CD8-positive, alpha-beta memory T cell (primary cell): ENCODE results near the gene CTU1. TPM values are rescaled to one million over a fixed set of nuclear protein-coding genes. Genes with fewer than 3 reads are reported as not detected.

Source experiments
- CTCF ChIA-PET: fragments of 350-600 bp; sonication (Branson Sonifier 250); formaldehyde crosslinking; loops from one replicate; lab custom pipeline; 2021; ENCODE audit warnings: antibody characterized with exemption; lab: Charles Lee
- POLR2A ChIA-PET: fragments of 350-600 bp; sonication (Branson Sonifier 250); formaldehyde crosslinking; loops from one replicate; lab custom pipeline; 2021; ENCODE audit warnings: antibody characterized with exemption; lab: Charles Lee
- DNase-seq, 5 donors: peaks; one replicate each; pipeline versions ENCODE4 v3.0.0 to v3.0.0-alpha.2; 2020 to 2022; ENCODE audit warnings: mixed read lengths in 1 of 5
- H3K27ac ChIP-seq: one replicate; pipeline ENCODE4 v1.7.0; 2013; ENCODE audit warnings: low read depth, mild to moderate bottlenecking, low read length, moderate library complexity
- H3K27me3 ChIP-seq: 2 replicates; pipeline ENCODE4 v1.7.0; 2013; ENCODE audit warnings: low read length, mild to moderate bottlenecking; ENCODE audit not compliant: insufficient read depth, poor library complexity, severe bottlenecking
- H3K36me3 ChIP-seq: 2 replicates; pipeline ENCODE4 v1.7.0; 2013; ENCODE audit warnings: mild to moderate bottlenecking, low read length, moderate library complexity; ENCODE audit not compliant: insufficient read depth
- H3K4me1 ChIP-seq: 2 replicates; pipeline ENCODE4 v1.7.0; 2013; ENCODE audit warnings: mild to moderate bottlenecking, low read length, moderate library complexity; ENCODE audit not compliant: insufficient read depth
- H3K4me3 ChIP-seq: 2 replicates; pipeline ENCODE4 v1.7.0; 2013; ENCODE audit warnings: mild to moderate bottlenecking, low read length
- H3K9me3 ChIP-seq: 2 replicates; pipeline ENCODE4 v1.7.0; 2013; ENCODE audit warnings: mild to moderate bottlenecking, low read length
- H3K27ac Mint-ChIP-seq, 8 donors: one replicate each; pipeline ENCODE4 v1.8.0; 2020 to 2021; ENCODE audit warnings: mixed read lengths in 8 of 8, mild to moderate bottlenecking in 6 of 8, inconsistent platforms in 3 of 8, moderate library complexity in 3 of 8
- H3K27me3 Mint-ChIP-seq, 2 donors: one replicate each; pipeline ENCODE4 v1.8.0; 2020 to 2021; ENCODE audit warnings: mixed read lengths in 2 of 2, mild to moderate bottlenecking in 1 of 2, moderate library complexity in 1 of 2
- H3K36me3 Mint-ChIP-seq, 3 donors: one replicate each; pipeline ENCODE4 v1.8.0; 2020 to 2021; ENCODE audit warnings: mixed read lengths in 3 of 3, inconsistent platforms in 1 of 3, mild to moderate bottlenecking in 1 of 3
- H3K4me1 Mint-ChIP-seq, 3 donors: one replicate each; pipeline ENCODE4 v1.8.0; 2020 to 2021; ENCODE audit warnings: mixed read lengths in 3 of 3, inconsistent platforms in 1 of 3, mild to moderate bottlenecking in 1 of 3
- H3K4me3 Mint-ChIP-seq, 7 donors: one replicate each; pipeline ENCODE4 v1.8.0; 2020 to 2021; ENCODE audit warnings: mixed read lengths in 7 of 7, mild to moderate bottlenecking in 6 of 7, moderate library complexity in 4 of 7, inconsistent platforms in 2 of 7
- H3K9me3 Mint-ChIP-seq, 5 donors: one replicate each; pipeline ENCODE4 v1.8.0; 2020 to 2022; ENCODE audit warnings: mixed read lengths in 5 of 5, mild to moderate bottlenecking in 3 of 5, moderate library complexity in 2 of 5, inconsistent platforms in 1 of 5
- polyA plus RNA-seq: library from polyadenylated mRNA; unstranded; fragments of 300-500 nt; fragmentation: Illumina TruSeq; gene quantifications from one replicate; pipeline ENCODE4 v1.2.3, GENCODE V29; 2021
- total RNA-seq, 2 experiments: library from RNA; stranded (reverse); gene quantifications; one replicate each; pipeline ENCODE4 v1.2.3, GENCODE V29; 2021

The CTU1 gene
- total and polyA plus RNA-seq, 3 experiments from 2014 or later = 8.8 to 13.4 (median 11.0) TPM

DNA sequence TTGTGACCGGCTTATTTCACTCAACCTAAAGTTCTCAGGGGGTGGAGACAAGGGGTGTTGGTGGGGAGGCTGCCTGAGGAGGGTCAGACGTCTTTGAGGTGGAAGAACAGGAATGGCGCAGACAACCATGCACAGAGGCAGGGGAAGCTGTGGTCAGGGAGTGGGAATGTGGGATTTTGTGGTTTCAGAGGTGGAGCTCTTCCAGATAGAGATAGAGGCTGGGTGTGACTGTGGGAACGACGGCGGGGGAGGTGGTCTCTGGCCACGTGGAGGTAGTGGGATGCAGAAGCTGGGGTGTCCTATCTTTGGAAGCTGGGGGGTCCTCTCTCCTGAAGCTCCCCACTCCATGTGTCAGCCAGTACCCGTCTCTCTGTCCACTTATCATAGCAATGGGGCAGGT, 17.7 kb downstream of the CTU1 start:
- Histone ChIP-seq H3K9me3 (no peaks in the 10 kb centered on the region), H3K27ac (no peak overlapping the region), H3K4me1 (no peaks in the 10 kb centered on the region), H3K36me3 (no peaks in the 10 kb centered on the region), H3K4me3 (no peak overlapping the region), H3K27me3 (no peaks in the 10 kb centered on the region)
- Mint-ChIP-seq H3K4me1 (no peaks in the 10 kb centered on the region), H3K27me3 (peaks cover 0 to 2% of the 10 kb centered on the region in 2 donors), H3K27ac (no peak overlapping the region), H3K4me3 (no peak overlapping the region), H3K9me3 (no peaks in the 10 kb centered on the region), H3K36me3 (peaks cover 0 to 3% (median 0%) of the 10 kb centered on the region in 3 donors)
- ChIA-PET CTCF (no interaction called here), POLR2A (interaction anchor here (0.5 kb wide), 1 partner anchor 41 kb away, joined by 3 read pairs; no protein-coding TSS in a partner anchor)
- DNase-seq = no peak

DNA sequence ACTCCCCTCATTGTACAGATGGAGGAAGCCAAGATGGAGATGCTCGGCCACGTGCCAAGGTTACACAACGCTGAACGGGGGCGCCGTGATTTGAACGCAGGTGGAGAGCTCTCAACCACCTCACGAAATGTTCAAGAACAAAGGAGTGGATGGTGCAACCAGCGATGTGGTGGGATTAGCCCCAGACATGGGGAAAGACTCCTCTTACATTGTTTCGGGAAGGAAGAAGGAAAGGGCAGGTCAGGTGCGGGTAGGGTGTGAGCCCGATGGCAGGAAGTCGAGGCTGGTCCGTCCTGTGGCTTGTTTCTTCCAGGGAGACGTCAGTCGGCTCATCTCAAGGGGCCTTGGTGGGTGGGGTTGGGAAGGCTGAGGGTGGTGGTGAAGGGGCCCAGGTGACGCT, 18.4 kb downstream of the CTU1 start:
- Histone ChIP-seq H3K4me3 (no peak overlapping the region), H3K9me3 (no peaks in the 10 kb centered on the region), H3K4me1 (no peaks in the 10 kb centered on the region), H3K27me3 (no peaks in the 10 kb centered on the region), H3K27ac (no peak overlapping the region), H3K36me3 (no peaks in the 10 kb centered on the region)
- CTCF ChIA-PET = no interaction called here
- DNase-seq = no peak
- Mint-ChIP-seq H3K36me3 (peaks cover 0 to 3% (median 0%) of the 10 kb centered on the region in 3 donors), H3K27ac (no peak overlapping the region), H3K27me3 (peaks cover 0 to 5% of the 10 kb centered on the region in 2 donors), H3K4me3 (no peak overlapping the region), H3K4me1 (no peaks in the 10 kb centered on the region), H3K9me3 (no peaks in the 10 kb centered on the region)
- POLR2A ChIA-PET = no interaction called here

GRCh38 chr19:51086153-51086850, 21.9 kb downstream of the CTU1 start:
- POLR2A ChIA-PET = no interaction called here
- Histone ChIP-seq H3K36me3 (no peaks in the 10 kb centered on the region), H3K4me3 (no peak overlapping the region), H3K9me3 (no peaks in the 10 kb centered on the region), H3K4me1 (no peaks in the 10 kb centered on the region), H3K27ac (no peak overlapping the region), H3K27me3 (no peaks in the 10 kb centered on the region)
- CTCF ChIA-PET = no interaction called here
- DNase-seq = no peak
- no peaks in the 10 kb centered on the region for H3K9me3 Mint-ChIP-seq
- peak overlapping the region in 2 of 8 donors; percentile 33 to 50 for H3K27ac Mint-ChIP-seq
- H3K27me3 Mint-ChIP-seq = peaks cover 18 to 20% of the 10 kb centered on the region in 2 donors
- no peaks in the 10 kb centered on the region for H3K4me1 Mint-ChIP-seq
- H3K4me3 Mint-ChIP-seq = no peak overlapping the region
- peaks cover 0 to 4% (median 0%) of the 10 kb centered on the region in 3 donors for H3K36me3 Mint-ChIP-seq

DNA sequence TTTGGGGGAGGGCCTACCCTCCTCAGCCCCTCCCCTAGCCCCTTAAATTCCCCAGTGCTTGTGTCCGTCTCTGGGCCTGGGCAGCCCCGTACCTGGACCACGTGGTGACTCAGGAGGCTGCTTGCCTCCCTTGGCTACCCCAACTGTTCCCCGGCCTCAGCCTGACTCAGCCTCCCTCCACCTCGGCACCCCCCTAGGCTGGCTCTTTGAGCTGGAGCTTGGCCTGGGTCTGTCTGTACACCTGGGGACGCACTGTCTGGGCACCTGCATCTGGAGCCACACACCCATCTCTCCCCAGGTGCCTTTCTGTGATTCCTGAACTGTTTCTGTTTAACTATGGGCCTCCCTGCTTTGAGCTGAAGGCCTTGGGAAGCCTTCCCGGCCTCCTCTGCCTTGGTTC, 23.7 kb downstream of the CTU1 start:
- Histone ChIP-seq H3K27ac (no peak overlapping the region), H3K27me3 (no peaks in the 10 kb centered on the region), H3K9me3 (no peaks in the 10 kb centered on the region), H3K36me3 (no peaks in the 10 kb centered on the region), H3K4me1 (no peaks in the 10 kb centered on the region), H3K4me3 (no peak overlapping the region)
- Mint-ChIP-seq H3K27ac (no peak overlapping the region), H3K9me3 (no peaks in the 10 kb centered on the region), H3K4me1 (no peaks in the 10 kb centered on the region), H3K4me3 (no peak overlapping the region), H3K27me3 (peaks cover 18 to 20% of the 10 kb centered on the region in 2 donors), H3K36me3 (peaks cover 0 to 3% (median 0%) of the 10 kb centered on the region in 3 donors)
- ChIA-PET POLR2A (no interaction called here), CTCF (no interaction called here)
- no peak for DNase-seq

- no peak for DNase-seq
- no peaks in the 10 kb centered on the region for H3K36me3 ChIP-seq
- POLR2A ChIA-PET = no interaction called here
Observed at GRCh38 chr19:51083783-51084182, 24.4 kb downstream of the CTU1 start.

DNA sequence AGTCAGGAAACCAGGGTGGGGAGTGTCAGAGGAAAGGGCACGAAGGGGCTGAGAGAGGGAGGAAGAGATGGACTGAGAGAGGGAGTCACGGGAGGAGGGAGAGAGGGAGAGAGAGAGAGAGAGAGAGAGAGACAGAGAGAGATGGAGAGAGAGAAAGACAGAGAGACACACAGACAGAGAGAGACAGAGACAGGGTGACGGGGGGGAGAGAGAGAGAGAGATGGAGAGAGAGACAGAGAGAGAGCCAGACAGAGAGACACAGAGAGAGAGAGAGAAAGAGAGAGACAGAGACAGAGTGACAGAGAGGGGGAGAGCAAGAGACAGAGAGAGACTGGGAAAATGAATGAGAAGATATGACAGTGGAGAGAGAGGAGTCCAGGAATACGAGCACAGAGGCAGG, 25.0 kb downstream of the CTU1 start:
- Mint-ChIP-seq H3K27ac (peak overlapping the region in 1 of 8 donors; percentile 77), H3K27me3 (peaks cover 19 to 20% of the 10 kb centered on the region in 2 donors), H3K9me3 (no peaks in the 10 kb centered on the region), H3K4me3 (no peak overlapping the region), H3K36me3 (peaks cover 0 to 2% (median 0%) of the 10 kb centered on the region in 3 donors), H3K4me1 (no peaks in the 10 kb centered on the region)
- ChIA-PET POLR2A (no interaction called here), CTCF (no interaction called here)
- no peak overlapping the region for H3K4me3 ChIP-seq
- no peaks in the 10 kb centered on the region for H3K9me3 ChIP-seq
- no peaks in the 10 kb centered on the region for H3K36me3 ChIP-seq
- no peak overlapping the region for H3K27ac ChIP-seq
- DNase-seq = no peak
- H3K4me1 ChIP-seq = no peaks in the 10 kb centered on the region
- H3K27me3 ChIP-seq = no peaks in the 10 kb centered on the region

More at GRCh38 chr19:51083783-51084182, 24.4 kb downstream of the CTU1 start:
- no peaks in the 10 kb centered on the region for H3K9me3 ChIP-seq
- no peaks in the 10 kb centered on the region for H3K4me1 ChIP-seq
- no peak overlapping the region for H3K27ac ChIP-seq
- no peak overlapping the region for H3K4me3 ChIP-seq
- no peaks in the 10 kb centered on the region for H3K27me3 ChIP-seq
- Mint-ChIP-seq H3K9me3 (no peaks in the 10 kb centered on the region), H3K27ac (no peak overlapping the region), H3K36me3 (peaks cover 0 to 3% (median 0%) of the 10 kb centered on the region in 3 donors), H3K27me3 (peaks cover 18 to 20% of the 10 kb centered on the region in 2 donors), H3K4me1 (no peaks in the 10 kb centered on the region), H3K4me3 (no peak overlapping the region)
- CTCF ChIA-PET = no interaction called here

- H3K4me3 ChIP-seq = no peak within 1 kb of the TSS
- no peaks in the 10 kb centered on the region for H3K4me1 ChIP-seq
- no peaks in the 10 kb centered on the region for H3K4me1 Mint-ChIP-seq
- H3K9me3 Mint-ChIP-seq = no peaks in the 10 kb centered on the region
- no peaks in the 10 kb centered on the region for H3K36me3 ChIP-seq
- no peak within 1 kb of the TSS for H3K4me3 Mint-ChIP-seq
- peaks cover 0 to 2% (median 0%) of the 10 kb centered on the region in 3 donors for H3K36me3 Mint-ChIP-seq
- H3K9me3 ChIP-seq = no peaks in the 10 kb centered on the region
- peaks cover 19 to 20% of the 10 kb centered on the region in 2 donors for H3K27me3 Mint-ChIP-seq
- H3K27me3 ChIP-seq = no peaks in the 10 kb centered on the region
- peak within 1 kb of the TSS in 2 of 8 donors; percentile 56 to 77 for H3K27ac Mint-ChIP-seq
- no peak for DNase-seq
- ChIA-PET CTCF (no interaction called here), POLR2A (no interaction called here)
- H3K27ac ChIP-seq = no peak within 1 kb of the TSS
Observed at GRCh38 chr19:51082611-51083010, 25.6 kb downstream of the CTU1 start, which contains the start of gene KLK14. KLK14 (minus strand) TSS chr19:51082887; CDS start chr19:51082614, 273 bp downstream.

DNA sequence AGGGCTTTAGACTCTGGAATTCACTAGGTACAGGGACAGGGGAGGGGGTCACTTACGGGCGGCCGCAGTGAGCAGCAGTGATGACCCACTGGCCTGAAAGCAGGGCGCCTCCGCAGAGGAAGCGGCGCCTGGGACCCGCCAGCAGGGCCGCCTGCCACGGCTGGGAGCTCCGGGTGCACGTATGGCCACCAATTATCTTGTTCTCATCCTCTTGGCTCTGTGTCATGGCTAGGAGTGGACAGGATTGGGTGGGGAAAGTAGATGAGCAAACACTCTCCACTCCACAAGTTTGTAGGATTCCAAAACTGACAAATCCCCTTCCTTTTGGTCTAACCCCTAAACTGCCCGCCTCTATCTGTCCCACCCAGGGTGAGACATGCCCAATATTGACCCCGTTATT, 26.7 kb downstream of the CTU1 start:
- no peaks in the 10 kb centered on the region for H3K4me1 Mint-ChIP-seq
- CTCF ChIA-PET = no interaction called here
- Histone ChIP-seq H3K4me3 (no peak overlapping the region), H3K9me3 (no peaks in the 10 kb centered on the region), H3K36me3 (no peaks in the 10 kb centered on the region), H3K27me3 (no peaks in the 10 kb centered on the region), H3K27ac (no peak overlapping the region), H3K4me1 (no peaks in the 10 kb centered on the region)
- no peaks in the 10 kb centered on the region for H3K9me3 Mint-ChIP-seq
- peaks cover 17 to 20% of the 10 kb centered on the region in 2 donors for H3K27me3 Mint-ChIP-seq
- no peak for DNase-seq
- POLR2A ChIA-PET = no interaction called here
- H3K36me3 Mint-ChIP-seq = peaks cover 0 to 2% (median 0%) of the 10 kb centered on the region in 3 donors
- no peak overlapping the region for H3K4me3 Mint-ChIP-seq
- no peak overlapping the region for H3K27ac Mint-ChIP-seq
